Occipital lobe (tissue), 2 donors: Measurements from ENCODE around the gene AZGP1. TPM values are rescaled to one million over a fixed set of nuclear protein-coding genes. Genes with fewer than 3 reads are reported as not detected.
"Not testable (repeated sequence)": the region's sequence is repeated elsewhere in the genome, so short reads cannot be mapped to it uniquely, and the experiment has no call there.

Source experiments
- DNase-seq: peaks from one replicate; lab custom pipeline; 2025; lab: John Stamatoyannopoulos, UW
- total RNA-seq: library from RNA; depleted of rRNA; stranded (reverse); fragments of >200 nt; gene quantifications from one replicate; pipeline ENCODE4 v1.2.3, GENCODE V29; 2014

The AZGP1 gene
- total RNA-seq = not detected

DNA sequence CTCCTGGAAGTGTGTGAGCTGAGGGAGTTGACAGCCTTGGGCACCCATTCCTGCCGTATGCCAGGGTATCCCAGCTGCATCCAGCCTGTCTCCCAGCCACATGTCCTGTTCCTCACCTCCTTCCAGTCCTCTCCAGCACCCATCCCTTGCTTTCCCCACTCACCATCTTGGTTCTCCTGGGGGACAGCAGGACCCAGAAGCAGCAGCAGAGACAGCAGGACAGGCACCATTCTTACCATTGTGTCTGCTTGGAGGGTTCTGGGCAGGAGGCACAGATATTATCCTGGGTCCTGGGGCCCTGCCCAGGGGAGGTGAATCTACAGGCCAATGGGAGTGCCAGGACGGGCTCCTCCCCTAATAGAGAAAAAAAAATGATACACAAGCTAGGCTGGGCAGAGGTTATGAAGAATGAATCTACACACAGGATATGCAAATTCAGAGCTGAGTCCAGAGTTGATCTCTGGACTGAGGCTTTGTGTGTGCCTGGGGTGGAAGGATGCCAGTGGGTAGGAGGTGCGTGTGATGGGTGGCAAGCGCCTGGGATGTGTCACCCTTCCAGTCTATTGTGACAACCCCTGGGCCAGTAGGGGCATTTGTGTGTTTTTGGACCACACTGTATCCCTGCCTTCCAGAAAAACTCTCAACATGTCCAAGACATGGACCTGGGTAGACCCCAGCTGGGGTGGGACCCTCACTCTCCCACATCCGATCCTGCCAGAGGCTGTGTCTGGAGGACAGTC, at the start of gene AZGP1:
Gene AZGP1 (minus strand): TSS at position 250 of the 740 bp plus-strand sequence. CDS start 11 bp downstream, at position 239.
- DNase-seq = peak; percentile 44

DNA sequence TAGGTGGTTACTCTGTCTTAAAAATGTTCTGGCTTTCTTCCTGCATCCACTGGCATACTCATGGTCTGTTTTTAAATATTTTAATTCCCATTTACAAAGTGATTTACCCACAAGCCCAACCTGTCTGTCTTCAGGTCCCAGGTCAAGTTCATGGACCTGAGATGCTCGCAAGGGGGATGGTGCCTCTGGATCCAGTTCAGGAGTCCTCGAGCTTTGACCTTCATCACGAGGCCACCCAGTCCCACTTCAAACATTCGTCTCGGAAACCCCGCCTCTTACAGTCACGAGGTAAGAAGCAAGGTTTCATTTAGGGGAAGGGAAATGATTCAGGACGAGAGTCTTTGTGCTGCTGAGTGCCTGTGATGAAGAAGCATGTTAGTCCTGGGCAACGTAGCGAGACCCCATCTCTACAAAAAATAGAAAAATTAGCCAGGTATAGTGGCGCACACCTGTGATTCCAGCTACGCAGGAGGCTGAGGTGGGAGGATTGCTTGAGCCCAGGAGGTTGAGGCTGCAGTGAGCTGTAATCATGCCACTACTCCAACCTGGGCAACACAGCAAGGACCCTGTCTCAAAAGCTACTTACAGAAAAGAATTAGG, 48.3 kb upstream of the AZGP1 start:
- DNase-seq = no peak

DNA sequence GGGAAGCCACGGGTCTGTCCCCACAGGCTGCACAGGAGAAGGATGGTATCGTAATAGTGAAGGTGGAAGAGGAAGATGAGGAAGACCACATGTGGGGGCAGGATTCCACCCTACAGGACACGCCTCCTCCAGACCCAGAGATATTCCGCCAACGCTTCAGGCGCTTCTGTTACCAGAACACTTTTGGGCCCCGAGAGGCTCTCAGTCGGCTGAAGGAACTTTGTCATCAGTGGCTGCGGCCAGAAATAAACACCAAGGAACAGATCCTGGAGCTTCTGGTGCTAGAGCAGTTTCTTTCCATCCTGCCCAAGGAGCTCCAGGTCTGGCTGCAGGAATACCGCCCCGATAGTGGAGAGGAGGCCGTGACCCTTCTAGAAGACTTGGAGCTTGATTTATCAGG, 47.7 kb upstream of the AZGP1 start:
- DNase-seq = no peak

DNA sequence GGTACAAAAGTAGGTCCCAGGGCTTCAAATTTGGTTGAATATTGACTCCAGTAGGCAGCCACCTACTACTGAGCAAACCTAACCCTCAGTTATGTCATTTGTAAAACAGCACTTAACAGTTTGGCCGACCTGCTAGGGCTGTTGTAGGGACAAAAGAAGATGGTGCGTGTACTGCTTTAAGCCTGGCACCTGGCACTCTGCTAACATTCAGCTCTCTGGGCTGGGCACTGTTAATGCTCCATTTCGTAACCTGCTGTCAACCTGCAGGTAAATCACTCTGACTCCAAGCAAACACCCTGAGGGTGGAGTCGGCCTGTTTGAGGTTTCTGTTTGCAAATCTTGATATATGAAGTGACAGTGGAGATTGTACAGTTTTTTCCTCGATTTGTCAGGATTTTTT, 46.8 kb upstream of the AZGP1 start:
- no peak for DNase-seq

DNA sequence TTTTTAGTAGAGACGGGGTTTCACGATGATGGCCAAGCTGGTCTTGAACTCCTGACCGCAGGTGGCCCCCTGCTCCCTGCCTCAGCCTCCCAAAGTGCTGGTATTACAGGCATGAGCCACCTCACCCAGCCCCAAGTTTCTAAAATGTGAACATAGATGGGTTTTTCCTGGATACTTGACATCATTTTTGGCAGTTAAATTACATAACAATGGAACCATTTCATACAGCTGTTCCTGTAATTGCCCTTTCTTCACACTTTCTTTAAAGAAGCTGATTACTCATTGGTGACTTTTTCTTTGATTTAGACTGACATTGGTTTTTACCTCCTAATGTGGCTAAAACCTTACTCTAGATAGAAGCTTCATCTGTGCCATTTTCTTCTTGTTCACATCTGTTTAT, 45.5 kb upstream of the AZGP1 start:
- DNase-seq = no peak

DNA sequence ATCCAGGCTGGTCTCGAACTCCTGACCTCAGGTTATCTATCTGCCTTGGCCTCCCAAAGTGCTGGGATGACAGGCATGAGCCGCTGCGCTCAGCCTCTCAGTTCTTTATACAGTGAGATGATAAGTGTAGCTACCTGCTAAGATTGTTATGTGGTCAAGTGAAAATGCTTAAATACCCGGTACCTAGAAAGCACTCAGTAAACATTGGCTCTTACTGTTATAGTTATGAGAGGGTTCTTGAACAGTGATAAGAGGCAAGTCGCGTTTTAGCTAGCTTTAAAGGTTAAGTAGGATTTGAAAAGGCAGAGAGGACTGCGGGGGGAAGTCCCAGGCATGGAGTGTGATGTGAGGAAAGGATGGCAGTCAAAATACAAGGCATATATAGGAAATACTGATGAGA, 44.1 kb upstream of the AZGP1 start:
- no peak for DNase-seq

DNA sequence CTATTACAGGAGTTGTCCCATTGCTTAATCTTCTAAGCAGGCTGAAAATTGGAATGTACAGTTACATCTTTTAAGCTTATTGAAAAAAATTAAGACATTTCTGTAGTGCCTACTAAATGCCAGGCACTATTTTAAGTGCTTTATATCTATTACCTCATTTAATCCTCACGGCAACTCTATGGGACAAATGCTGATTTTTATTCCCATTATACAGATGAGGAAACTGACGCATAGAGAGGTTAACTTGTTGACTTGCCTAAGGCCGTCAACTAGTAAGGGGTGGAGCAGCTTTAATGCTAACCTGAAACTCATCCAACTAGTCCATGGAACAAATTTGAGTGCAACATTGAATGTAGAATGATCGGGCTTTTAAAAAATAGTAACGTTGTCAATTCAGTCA, 42.0 kb upstream of the AZGP1 start:
- no peak for DNase-seq

DNA sequence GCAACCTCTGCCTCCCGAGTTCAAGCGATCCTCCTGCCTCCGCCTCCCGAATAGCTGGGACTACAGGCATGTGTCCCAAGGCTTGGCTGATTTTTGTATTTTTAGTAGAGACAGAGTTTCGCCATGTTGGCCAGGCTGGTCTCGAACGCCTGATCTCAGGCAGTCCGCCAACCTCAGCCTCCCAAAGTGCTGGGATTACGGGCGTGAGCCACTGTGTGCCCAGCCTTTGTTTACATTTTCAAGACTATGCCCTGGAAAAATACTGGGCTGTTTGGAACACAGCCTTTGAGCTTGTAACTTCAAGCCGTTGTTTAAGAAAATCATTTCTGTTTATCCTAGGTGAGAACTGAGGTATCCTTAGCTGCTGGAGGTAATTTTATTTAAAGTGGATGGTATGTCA, 41.5 kb upstream of the AZGP1 start:
- no peak for DNase-seq

DNA sequence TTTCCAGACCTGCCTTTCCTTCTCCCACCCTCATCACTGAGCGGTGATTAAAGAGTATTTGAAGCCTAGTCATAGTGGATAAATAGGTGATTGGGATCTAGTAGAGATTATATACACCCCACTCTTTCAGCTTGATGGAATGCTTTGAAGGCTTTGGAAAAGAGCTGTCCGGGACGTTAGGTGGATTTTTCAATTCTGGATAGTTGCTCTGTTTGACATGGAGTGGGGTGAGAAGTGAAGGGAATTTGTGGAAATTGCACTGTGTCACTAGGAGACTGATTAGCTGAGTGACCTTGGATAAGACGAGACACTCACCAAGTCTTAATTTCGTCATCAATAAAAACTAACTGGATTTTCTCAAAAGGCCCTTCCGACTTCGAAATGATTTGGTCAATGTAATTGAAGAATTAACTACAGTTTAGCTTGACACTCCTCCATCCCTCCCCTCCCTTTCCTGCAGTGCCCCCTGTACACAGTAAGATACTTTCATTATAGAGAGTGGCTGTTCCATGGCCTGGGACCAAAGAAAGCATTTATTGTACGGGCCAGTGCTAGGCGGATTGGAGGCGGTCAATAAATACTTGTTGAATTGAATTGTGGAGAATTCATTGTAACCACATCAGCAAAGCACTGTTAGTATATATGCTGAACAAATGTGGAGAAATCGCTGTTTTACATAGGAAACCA, 40.5 kb upstream of the AZGP1 start:
- DNase-seq = peak; percentile 39

DNA sequence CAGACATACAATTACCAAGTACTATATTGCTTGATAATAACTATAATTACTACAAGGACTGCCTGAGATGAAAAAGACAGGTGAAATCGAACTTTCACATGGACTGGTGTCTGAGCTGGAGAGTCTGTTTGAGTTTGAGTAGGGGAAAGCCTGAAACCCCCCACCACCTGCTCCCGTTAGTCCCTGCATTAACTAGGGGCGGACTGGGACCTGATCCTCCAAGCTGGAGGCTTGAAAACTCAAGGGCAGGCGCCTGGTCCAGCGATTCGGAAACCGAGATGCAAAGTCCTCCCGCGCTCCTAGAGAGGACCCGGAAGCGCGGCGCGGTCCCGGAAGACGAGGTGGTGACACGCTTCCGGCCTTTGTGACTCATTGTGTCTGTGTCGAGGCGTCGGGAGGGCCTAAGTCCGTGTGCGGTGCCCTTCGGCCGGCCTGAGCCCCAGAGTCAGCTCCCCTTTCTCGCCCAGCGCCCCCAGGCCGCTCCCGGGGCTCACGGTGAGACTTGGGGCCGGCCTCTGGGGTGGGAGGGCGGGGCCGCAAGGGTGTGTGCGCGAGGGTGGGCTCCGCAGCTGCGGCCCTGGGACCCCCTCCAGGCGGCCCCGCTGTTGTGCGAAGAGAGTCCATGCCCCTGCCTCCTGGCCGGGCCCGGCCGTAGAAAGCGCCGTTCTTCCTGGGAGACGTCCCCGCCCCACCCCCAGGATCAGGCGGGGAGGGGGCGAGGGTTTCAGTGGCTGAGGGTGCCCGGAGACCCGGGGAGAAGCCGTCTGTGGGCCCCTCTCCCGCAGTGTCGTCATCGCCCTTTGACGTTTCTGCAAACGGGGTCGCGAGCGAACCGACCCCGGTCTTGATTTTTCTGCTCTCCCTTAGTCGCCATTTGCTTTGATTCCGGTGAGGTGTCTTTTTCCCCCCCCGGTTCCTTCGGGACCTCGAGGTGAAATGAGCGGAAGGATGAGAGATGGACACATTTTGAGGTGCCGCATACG, 39.7 kb upstream of the AZGP1 start, which contains the start of gene ZKSCAN1:
Gene ZKSCAN1 (plus strand): TSS at position 365 of the 983 bp plus-strand sequence. CDS start 7,911 bp downstream, outside the sequence.
- DNase-seq = peak; percentile 84

DNA sequence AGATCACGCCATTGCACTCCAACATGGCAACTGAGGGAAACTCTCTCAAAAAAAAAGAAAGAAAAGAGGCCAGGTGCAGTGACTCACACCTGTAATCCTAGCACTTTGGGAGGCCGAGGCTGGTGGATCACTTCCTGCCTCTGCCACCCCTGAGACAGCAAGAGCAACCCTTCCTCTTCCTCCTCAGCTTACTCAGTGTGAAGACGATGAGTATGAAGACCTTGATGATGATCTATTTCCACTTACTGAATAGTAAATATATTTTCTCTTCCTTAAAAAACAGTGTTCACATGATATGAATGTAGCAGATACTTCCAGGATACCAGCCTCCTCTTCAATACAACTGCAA, 37.5 kb upstream of the AZGP1 start:
- DNase-seq = no peak

DNA sequence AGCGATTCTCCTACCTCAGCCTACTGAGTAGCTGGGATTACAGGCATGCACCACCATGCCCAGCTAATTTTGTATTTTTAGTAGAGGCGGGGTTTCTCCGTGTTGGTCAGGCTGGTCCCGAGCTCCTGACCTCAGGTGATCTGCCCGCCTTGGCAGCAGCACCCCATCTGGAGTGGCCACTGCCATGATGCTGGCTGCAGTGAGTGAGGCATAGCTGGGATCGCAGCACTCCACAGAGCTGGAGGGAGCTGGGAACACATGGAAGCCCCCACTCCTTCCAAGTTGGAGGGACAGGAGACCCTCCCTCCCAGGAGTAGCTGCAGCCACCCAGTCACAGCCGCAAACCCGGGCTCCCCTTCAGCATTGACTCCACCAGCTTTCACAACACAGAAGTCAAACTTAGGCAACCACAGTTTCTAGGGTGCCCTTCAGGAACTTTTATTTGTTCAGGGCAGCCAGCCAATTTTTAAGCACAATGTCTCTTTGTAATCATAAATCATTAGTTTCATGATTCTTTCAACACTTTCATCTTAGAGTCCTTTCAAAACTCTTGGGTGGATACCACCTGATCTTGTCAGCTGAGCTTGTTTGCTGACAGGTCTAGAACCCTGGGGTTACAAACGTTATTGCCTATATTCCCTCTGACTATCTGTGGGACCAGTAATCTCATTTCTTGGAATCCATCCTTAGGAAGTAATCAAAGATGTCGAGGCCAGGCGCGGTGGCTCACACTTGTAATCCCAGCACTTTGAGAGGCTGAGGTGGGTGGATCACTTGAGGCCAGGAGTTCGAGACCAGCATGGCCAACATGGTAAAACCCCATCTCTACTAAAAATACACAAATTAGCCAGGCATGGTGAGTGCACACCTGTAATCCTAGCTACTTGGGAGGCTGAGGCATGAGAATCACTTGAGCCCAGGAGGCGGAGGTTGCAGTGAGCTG, 36.8 kb upstream of the AZGP1 start:
- not testable (repeated sequence) for DNase-seq

DNA sequence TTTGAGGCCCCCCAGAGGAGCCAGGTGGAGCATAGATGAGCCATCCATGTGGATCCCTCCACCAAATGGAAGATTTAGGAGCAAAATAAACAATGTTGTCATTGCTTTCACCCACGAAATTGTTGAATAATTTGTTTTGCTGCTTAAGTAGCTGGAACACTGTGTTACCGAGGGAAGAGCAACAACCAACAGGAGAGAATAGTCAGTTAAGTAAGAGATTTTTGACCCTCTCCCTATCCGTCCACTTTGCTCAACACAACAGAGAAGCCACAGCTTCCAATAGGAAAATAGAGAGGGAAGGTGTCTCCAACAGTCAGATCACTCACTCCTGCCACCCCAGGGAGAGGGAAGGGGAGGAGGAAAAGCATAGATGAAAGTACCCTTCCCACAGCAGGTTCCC, 35.7 kb upstream of the AZGP1 start:
- DNase-seq = no peak

DNA sequence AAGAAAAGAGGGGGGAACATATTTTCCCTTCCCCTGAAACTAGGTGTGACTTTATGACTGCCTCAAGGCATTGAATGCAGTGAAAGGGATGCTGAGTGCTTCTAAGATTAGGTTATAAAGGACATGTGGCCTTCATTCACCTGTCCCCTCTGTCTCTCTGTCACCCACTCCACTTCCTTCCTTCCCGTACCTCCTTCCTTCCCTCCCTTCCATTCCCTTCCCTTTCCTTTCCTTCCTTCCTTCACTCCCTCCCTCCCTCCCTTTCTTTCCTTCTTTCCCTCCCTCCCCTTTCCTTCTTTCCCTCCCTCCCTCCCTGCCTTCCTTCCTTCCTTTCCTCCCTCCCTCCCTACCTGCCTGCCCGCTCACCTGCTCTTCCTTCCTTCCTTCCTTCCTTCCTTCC, 35.1 kb upstream of the AZGP1 start:
- no peak for DNase-seq

DNA sequence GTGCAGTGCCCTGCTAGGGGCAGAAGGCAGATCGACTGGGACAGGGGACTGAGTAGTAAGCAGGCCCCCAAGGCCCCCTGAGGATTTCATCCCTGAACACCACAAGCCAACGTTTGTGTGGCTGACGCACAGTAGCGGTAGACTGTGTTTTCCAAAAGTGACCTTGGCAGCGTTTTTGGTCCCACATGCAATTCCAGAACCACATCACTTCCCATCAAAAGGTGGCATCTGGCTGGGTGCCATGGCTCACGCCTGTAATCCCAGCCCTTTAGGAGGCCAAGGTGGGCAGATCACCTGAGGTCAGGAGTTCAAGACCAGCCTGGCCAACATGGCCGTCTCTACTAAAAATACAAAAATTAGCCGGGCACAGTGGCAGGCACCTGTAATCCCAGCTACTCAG, 34.1 kb upstream of the AZGP1 start:
- not testable (repeated sequence) for DNase-seq

DNA sequence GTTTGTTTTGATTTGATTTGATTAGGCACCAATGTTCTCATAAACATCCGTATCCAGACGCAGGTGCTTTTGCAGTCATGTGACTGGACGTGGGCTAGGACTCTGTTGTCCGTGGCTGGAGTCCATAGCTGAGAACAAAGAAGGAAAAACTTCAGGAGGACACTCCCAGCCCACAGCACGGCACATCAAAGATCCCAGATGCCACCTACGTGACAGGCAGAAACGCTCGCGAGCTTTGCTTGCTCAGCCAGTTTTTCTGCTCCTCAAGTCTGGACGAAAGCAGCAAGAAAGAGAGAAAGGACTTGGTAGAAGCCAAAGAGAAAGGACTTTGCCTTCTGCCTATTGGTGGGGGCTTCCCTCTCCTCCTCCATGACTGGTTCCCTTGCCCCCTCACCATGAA, 32.7 kb upstream of the AZGP1 start:
- no peak for DNase-seq

DNA sequence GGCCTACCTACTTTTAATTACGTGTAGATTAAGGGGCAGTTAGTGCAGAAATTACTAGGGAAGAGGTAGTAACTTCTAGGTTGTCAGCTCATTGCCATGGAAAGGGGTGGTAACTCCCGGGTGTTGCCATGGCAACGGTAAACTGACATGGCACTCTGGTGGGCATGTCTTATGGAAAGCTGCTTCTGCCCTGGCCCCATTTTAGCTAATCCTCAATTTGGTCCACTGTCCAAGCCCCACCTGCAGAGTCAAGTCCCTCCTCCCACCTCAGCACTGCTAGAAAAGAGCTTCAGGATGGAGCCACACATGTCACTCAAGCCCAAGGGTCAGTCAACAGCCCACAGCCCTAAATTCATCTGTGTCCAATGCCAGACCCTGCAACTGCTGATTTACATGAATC, 32.1 kb upstream of the AZGP1 start:
- no peak for DNase-seq

DNA sequence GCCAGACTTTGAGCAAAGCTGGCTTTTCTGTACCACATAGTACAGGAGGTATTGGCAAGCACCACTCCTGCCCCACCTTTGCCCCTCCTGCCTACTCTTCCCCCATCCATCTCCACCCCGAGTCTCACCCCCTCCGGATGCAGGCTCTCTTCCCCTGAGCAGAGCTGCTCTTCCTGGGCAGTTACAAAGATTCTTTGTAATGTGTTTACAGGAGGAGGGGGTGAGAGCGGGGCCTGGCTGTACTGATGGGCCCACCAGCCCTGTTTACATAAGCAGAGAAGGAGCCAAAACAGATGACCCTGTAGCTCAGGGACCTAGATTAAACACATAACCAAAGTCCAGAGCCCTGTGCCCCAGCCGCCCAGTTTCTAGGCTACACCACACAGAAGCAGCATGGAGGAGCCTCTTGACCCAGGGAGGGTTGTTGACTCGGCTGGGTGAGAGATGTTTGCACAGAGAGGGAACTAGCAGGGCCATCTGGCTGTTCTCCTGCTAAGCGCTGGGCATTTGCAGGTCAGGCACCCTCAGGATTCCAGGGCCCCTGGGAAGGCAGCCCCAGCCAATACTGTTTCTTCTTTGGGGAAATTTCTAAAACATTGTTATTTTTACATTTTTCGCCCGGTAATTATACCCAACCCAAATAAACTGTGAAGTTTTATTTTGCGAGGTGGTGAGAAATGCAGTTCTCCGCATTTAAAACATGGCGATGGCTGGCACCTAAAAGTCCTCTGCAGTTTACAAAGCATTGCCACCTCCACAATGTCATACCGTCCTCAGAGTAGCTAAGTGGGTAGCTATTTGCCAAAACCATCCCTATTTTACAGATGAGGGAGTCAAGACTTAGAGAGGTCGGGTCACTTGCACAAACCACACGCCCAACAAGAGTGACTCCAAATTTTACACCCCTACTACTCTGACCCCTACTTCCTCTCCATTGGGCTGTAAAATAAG, 28.2 kb upstream of the AZGP1 start:
- peak; percentile 58 for DNase-seq

DNA sequence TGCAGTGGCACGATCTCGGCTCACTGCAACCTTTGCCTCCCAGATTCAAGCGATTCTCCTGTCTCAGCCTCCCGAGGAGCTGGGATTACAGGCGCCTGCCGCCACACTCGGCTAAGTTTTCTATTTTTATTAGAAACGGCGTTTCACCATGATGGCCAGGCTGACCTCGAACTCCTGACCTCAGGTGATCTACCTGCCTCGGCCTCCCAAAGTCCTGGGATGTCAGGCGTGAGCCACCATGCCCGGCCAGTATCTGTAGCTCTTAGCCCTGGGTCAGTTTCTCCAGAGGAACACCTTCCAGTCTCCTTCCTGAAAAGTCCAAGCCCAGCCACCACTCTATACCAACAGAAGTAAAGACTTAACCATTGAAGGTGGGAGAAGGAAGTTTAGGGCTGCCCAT, 24.4 kb upstream of the AZGP1 start:
- DNase-seq = no peak
